ENCODE data around the gene PNMA1. TPM values are rescaled to one million over a fixed set of nuclear protein-coding genes. Genes with fewer than 3 reads are reported as not detected.
A peak's percentile ranks its signal among the peaks of the same experiment; 100 is the strongest.

The PNMA1 gene
- total and polyA plus RNA-seq, 2 of the 13 experiments (the other 11 are each of a cell fraction or from before 2014, with no cell fraction given), result 7.0 to 8.3 TPM

GRCh38 chr14:73759714-73760597 is 45.8 kb upstream of the PNMA1 start (continued):
- peak; percentile 81; the same call in 1 of the 2 replicates for TF ChIP-seq IRF9 (CRISPR knock-in tag; IDR thresholded peaks at IDR 0.05; ENCODE audit: borderline replicate concordance)
- peak; percentile 85 for TF ChIP-seq HDAC2 (CRISPR knock-in tag; IDR thresholded peaks at IDR 0.05)
- TF ChIP-seq HOXA3 (CRISPR knock-in tag; IDR thresholded peaks at IDR 0.05), result peak; percentile 79; the same call in 1 of the 2 replicates
- peak; percentile 63 for TF ChIP-seq ZNF350 (CRISPR knock-in tag; IDR thresholded peaks at IDR 0.05; ENCODE audit: borderline replicate concordance, low read depth)
- TF ChIP-seq MAZ (IDR thresholded peaks at IDR 0.05; ENCODE audit: borderline replicate concordance, low read depth, low read length), result no peak
- TF ChIP-seq MAZ (CRISPR knock-in tag; IDR thresholded peaks at IDR 0.05; ENCODE audit: low read depth), result peak; percentile 89
- TF ChIP-seq TARDBP (CRISPR knock-in tag; IDR thresholded peaks at IDR 0.05), result peak; percentile 57
- peak; percentile 62; the same call in 1 of the 2 replicates for TF ChIP-seq ZNF292 (CRISPR knock-in tag; IDR thresholded peaks at IDR 0.05; ENCODE audit: borderline replicate concordance, low read depth)
- TF ChIP-seq KDM2A (CRISPR knock-in tag; IDR thresholded peaks at IDR 0.05; ENCODE audit: borderline replicate concordance, low read depth), result peak; percentile 83; the same call in 1 of the 2 replicates
- peak; percentile 57; the same call in 1 of the 2 replicates for TF ChIP-seq POGZ (CRISPR knock-in tag; IDR thresholded peaks at IDR 0.05)
- TF ChIP-seq ELK4 (CRISPR knock-in tag; IDR thresholded peaks at IDR 0.05; ENCODE audit: borderline replicate concordance), result peak; percentile 99; the same call in 1 of the 2 replicates
- TF ChIP-seq KAT7 (CRISPR knock-in tag; IDR thresholded peaks at IDR 0.05; ENCODE audit: borderline replicate concordance), result peak; percentile 74
- TF ChIP-seq ZNF704 (CRISPR knock-in tag; IDR thresholded peaks at IDR 0.05; ENCODE audit: borderline replicate concordance), result no peak
- peak; percentile 55; the same call in 1 of the 2 replicates for TF ChIP-seq DMAP1 (CRISPR knock-in tag; IDR thresholded peaks at IDR 0.05)
- 0 out of 2 replicates have a peak, but pooled peaks have one; percentile 78 for TF ChIP-seq SMAD1 (CRISPR knock-in tag; IDR thresholded peaks at IDR 0.05; ENCODE audit: borderline replicate concordance, low read depth)
- no peak for TF ChIP-seq HMGXB3 (CRISPR knock-in tag; IDR thresholded peaks at IDR 0.05; ENCODE audit: borderline replicate concordance)
- TF ChIP-seq ZNF790 (CRISPR knock-in tag; IDR thresholded peaks at IDR 0.05; ENCODE audit: borderline replicate concordance), result peak; percentile 81; the same call in 1 of the 2 replicates
- TF ChIP-seq NFKB2 (CRISPR knock-in tag; IDR thresholded peaks at IDR 0.05; ENCODE audit: borderline replicate concordance), result peak; percentile 64; the same call in 1 of the 2 replicates
- no peak for TF ChIP-seq ZNF33A (CRISPR knock-in tag; IDR thresholded peaks at IDR 0.05; ENCODE audit: borderline replicate concordance)
- TF ChIP-seq CHCHD3 (CRISPR knock-in tag; IDR thresholded peaks at IDR 0.05), result no peak

Data from HepG2 (cell line).